Measurements from ENCODE around the gene GPR18. TPM values are rescaled to one million over a fixed set of nuclear protein-coding genes. Genes with fewer than 3 reads are reported as not detected.

GPR18 gene
- total and polyA plus RNA-seq, 2 of the 4 experiments (the other 2 are of a cell fraction), result not detected

GRCh38 chr13:99226513-99226912, 31.7 kb downstream of the GPR18 start:
- Histone ChIP-seq H3K4ac (ENCODE audit: low read depth, low read length) (no peak overlapping the region; the same call in 1 of the 2 replicates), H2AK5ac (ENCODE audit: low read depth, low read length) (no peak overlapping the region), H3K36me3 (ENCODE audit: control insufficient read depth, insufficient read depth, low read length) (peaks cover 2% of the 10 kb centered on the region; the same call in 1 of the 2 replicates), H3K4me2 (ENCODE audit: low read depth, low read length) (no peak overlapping the region), H3K27me3 (ENCODE audit: control insufficient read depth, insufficient read depth, low read length) (no peaks in the 10 kb centered on the region), H3K4me3 (ENCODE audit: insufficient read depth, low read depth, low read length) (no peak overlapping the region), H3K18ac (ENCODE audit: low read depth, low read length) (no peak overlapping the region), H3K9ac (ENCODE audit: low read depth, low read length) (no peak overlapping the region), H3K14ac (replicated peaks; ENCODE audit: low read depth, low read length) (no peak overlapping the region), H3K9me1 (ENCODE audit: insufficient read depth, low read length) (peaks cover 32% of the 10 kb centered on the region), H2BK15ac (ENCODE audit: low read depth, low read length) (no peak overlapping the region), H4K91ac (ENCODE audit: insufficient read depth, low read depth, low read length) (no peak overlapping the region), H3K4me1 (ENCODE audit: control insufficient read depth, insufficient read depth, low read length) (peaks cover 16% of the 10 kb centered on the region), H2BK120ac (ENCODE audit: low read depth, low read length) (no peak overlapping the region), H4K5ac (ENCODE audit: low read depth, low read length) (no peak overlapping the region), H4K20me1 (ENCODE audit: insufficient read depth, low read length) (peaks cover 36% of the 10 kb centered on the region), H3K27ac (ENCODE audit: insufficient read depth, low read length) (no peak overlapping the region), H2BK5ac (ENCODE audit: low read depth, low read length, poor library complexity, severe bottlenecking) (no peak overlapping the region), H3K23ac (ENCODE audit: low read depth, low read length) (no peak overlapping the region), H2AK9ac (replicated peaks; ENCODE audit: low read depth, low read length, poor library complexity) (no peak overlapping the region), H3K56ac (ENCODE audit: extremely low read depth, insufficient read depth, low read length) (no peak overlapping the region), H2BK20ac (ENCODE audit: low read depth, low read length) (no peak overlapping the region), H2AFZ (replicated peaks; ENCODE audit: low read length, poor library complexity) (no peak overlapping the region), H4K8ac (ENCODE audit: low read depth in 2 of 2, low read length in 2 of 2) (no peak overlapping the region), H3K79me1 (ENCODE audit: low read depth in 1 of 2, low read length in 2 of 2) (peaks cover 57 to 68% of the 10 kb centered on the region in 2 experiments), H3K9me3 (ENCODE audit: control insufficient read depth, insufficient read depth, low read length) (no peaks in the 10 kb centered on the region)
- DNase-seq (no peak), ATAC-seq (ENCODE audit: low read depth) (no peak)
- in situ Hi-C loops (cut with MboI; ENCODE audit: low sequenced_read_pairs), result no loop called here
- dilution Hi-C loops (cut with HindIII; ENCODE audit: low sequenced_read_pairs, unreplicated experiment), result no loop called here
- intact Hi-C loops (cut with micrococcal nuclease), result no loop called here
- 63% methylated on average over 1 of the region's 2 CpGs; no CpG with 5 or more reads in 1 of the 2 experiments for WGBS, 2 experiments (ENCODE audit: extremely low coverage in 2 of 2, insufficient read length in 1 of 2)
- TF ChIP-seq CHD1 (IDR thresholded peaks at IDR 0.05; ENCODE audit: low read depth, low read length) (no peak), NFE2L2 (IDR thresholded peaks at IDR 0.05; ENCODE audit: low read depth, low read length) (no peak), MAFK (IDR thresholded peaks at IDR 0.05; ENCODE audit: low read depth, low read length) (no peak), CEBPB (IDR thresholded peaks at IDR 0.05; ENCODE audit: low read depth, low read length) (no peak), ELK1 (IDR thresholded peaks at IDR 0.05; ENCODE audit: borderline replicate concordance, low read depth, low read length) (no peak), CTCF (conservative IDR thresholded peaks at IDR 0.05; ENCODE audit: low read depth, low read length) (no peak)
- ChIA-PET POLR2A (ENCODE audit: unreplicated experiment) (no interaction called here), CTCF (no interaction called here)
- BruUV-seq (replicated peaks), result no TSS peak

All from IMR-90 (cell line).